H9 (cell line): ENCODE data around the gene PPP2R5B. TPM values are rescaled to one million over a fixed set of nuclear protein-coding genes. Genes with fewer than 3 reads are reported as not detected.
A peak's percentile ranks its signal among the peaks of the same experiment; 100 is the strongest.

Experiments used
- DNase-seq: peaks from one replicate; pipeline ENCODE4 v3.0.0-alpha.2; 2017
- H2AFZ ChIP-seq: one replicate; pipeline ENCODE4 v1.6.1; 2013; ENCODE audit warnings: mild to moderate bottlenecking, low read length, control low read depth, moderate library complexity
- H2AK5ac ChIP-seq: 2 replicates; pipeline ENCODE4 v1.6.1; 2013; ENCODE audit warnings: low read length, control low read depth, mixed read lengths; ENCODE audit not compliant: insufficient read length
- H2BK120ac ChIP-seq: one replicate; pipeline ENCODE4 v1.6.1; 2013; ENCODE audit warnings: low read depth, mild to moderate bottlenecking, low read length, control low read depth, inconsistent platforms; ENCODE audit not compliant: poor library complexity, severe bottlenecking
- H2BK12ac ChIP-seq: 2 replicates; pipeline ENCODE4 v1.6.1; 2013; ENCODE audit warnings: low read length, control low read depth, mixed read lengths, low read depth; ENCODE audit not compliant: insufficient read length
- H2BK15ac ChIP-seq: 2 replicates; pipeline ENCODE4 v1.6.1; 2013; ENCODE audit warnings: low read depth, low read length, control low read depth
- H2BK20ac ChIP-seq: one replicate; pipeline ENCODE4 v1.6.1; 2013; ENCODE audit warnings: low read depth, mild to moderate bottlenecking, low read length, control low read depth, inconsistent platforms; ENCODE audit not compliant: poor library complexity, severe bottlenecking
- H2BK5ac ChIP-seq: 2 replicates; pipeline ENCODE4 v1.6.1; 2013; ENCODE audit warnings: low read length, control low read depth, mixed read lengths; ENCODE audit not compliant: insufficient read length
- H3K14ac ChIP-seq: 2 replicates; pipeline ENCODE4 v1.6.1; 2013; ENCODE audit warnings: low read length, control low read depth; ENCODE audit not compliant: insufficient read depth
- H3K18ac ChIP-seq: 2 replicates; pipeline ENCODE4 v1.6.1; 2013; ENCODE audit warnings: low read depth, mild to moderate bottlenecking, mixed read lengths, low read length, control low read depth; ENCODE audit not compliant: insufficient read length
- H3K23ac ChIP-seq: 2 replicates; pipeline ENCODE4 v1.6.1; 2013; ENCODE audit warnings: low read length, control low read depth, mixed read lengths, low read depth; ENCODE audit not compliant: insufficient read length
- H3K23me2 ChIP-seq: 2 replicates; pipeline ENCODE4 v1.6.1; 2013; ENCODE audit warnings: low read depth, mild to moderate bottlenecking, mixed read lengths, low read length, control low read depth; ENCODE audit not compliant: insufficient read length, poor library complexity, severe bottlenecking
- H3K27ac ChIP-seq: 2 replicates; pipeline ENCODE4 v1.5.1; 2013; ENCODE audit warnings: low read length, control low read depth, mixed read lengths, low read depth; ENCODE audit not compliant: insufficient read length
- H3K27me3 ChIP-seq: 2 replicates; pipeline ENCODE4 v1.6.1; 2013; ENCODE audit warnings: low read length, control low read depth, inconsistent platforms; ENCODE audit not compliant: insufficient read depth
- H3K4ac ChIP-seq: 2 replicates; pipeline ENCODE4 v1.6.1; 2013; ENCODE audit warnings: low read depth, mild to moderate bottlenecking, control low read depth, inconsistent platforms, low read length, moderate library complexity
- H3K4me1 ChIP-seq: 2 replicates; pipeline ENCODE4 v1.6.1; 2013; ENCODE audit warnings: low read length, control low read depth, inconsistent platforms; ENCODE audit not compliant: insufficient read depth
- H3K4me2 ChIP-seq: 2 replicates; pipeline ENCODE4 v1.6.1; 2013; ENCODE audit warnings: low read length, control low read depth, mixed read lengths; ENCODE audit not compliant: insufficient read length, insufficient read depth
- H3K56ac ChIP-seq: 2 replicates; pipeline ENCODE4 v1.6.1; 2013; ENCODE audit warnings: low read depth, mild to moderate bottlenecking, mixed read lengths, low read length, control low read depth; ENCODE audit not compliant: insufficient read length
- H3K79me1 ChIP-seq: 2 replicates; pipeline ENCODE4 v1.6.1; 2013; ENCODE audit warnings: low read depth, mild to moderate bottlenecking, moderate library complexity, low read length, control low read depth, inconsistent platforms; ENCODE audit not compliant: insufficient read depth, poor library complexity, severe bottlenecking
- H3K79me2 ChIP-seq: 2 replicates; pipeline ENCODE4 v1.6.1; 2013; ENCODE audit warnings: low read length, control low read depth, inconsistent platforms; ENCODE audit not compliant: insufficient read depth
- H3K9ac ChIP-seq: 2 replicates; pipeline ENCODE4 v1.6.1; 2013; ENCODE audit warnings: low read length, control low read depth, mixed read lengths; ENCODE audit not compliant: insufficient read length; ENCODE audit errors: extremely low read depth
- H3K9me3 ChIP-seq: one replicate; pipeline ENCODE4 v1.6.1; 2013; ENCODE audit warnings: low read depth, low read length, inconsistent platforms; ENCODE audit not compliant: control insufficient read depth
- H3T11ph ChIP-seq: one replicate; pipeline ENCODE4 v1.6.1; 2013; ENCODE audit warnings: mild to moderate bottlenecking, low read length, control low read depth, inconsistent platforms
- H4K20me1 ChIP-seq: one replicate; pipeline ENCODE4 v1.6.1; 2013; ENCODE audit not compliant: control insufficient read depth, insufficient read length, insufficient read depth
- H4K5ac ChIP-seq: 2 replicates; pipeline ENCODE4 v1.6.1; 2013; ENCODE audit warnings: low read depth, mild to moderate bottlenecking, mixed read lengths, low read length, control low read depth; ENCODE audit not compliant: insufficient read length
- H4K8ac ChIP-seq: replicated peaks from 2 replicates; pipeline ENCODE4 v1.6.1; 2013; ENCODE audit warnings: low read length, control low read depth, mixed read lengths, low read depth; ENCODE audit not compliant: insufficient read length
- H4K91ac ChIP-seq: 2 replicates; pipeline ENCODE4 v1.6.1; 2013; ENCODE audit warnings: low read depth, mild to moderate bottlenecking, moderate library complexity, mixed read lengths, low read length, control low read depth; ENCODE audit not compliant: insufficient read length
- H3K27ac Mint-ChIP-seq, 3 experiments: 2 replicates in 2 of 3; 3 replicates in 1 of 3; pipeline ENCODE4 v1.8.0; 2020 to 2021; ENCODE audit warnings: mixed read lengths in 3 of 3, mild to moderate bottlenecking in 1 of 3, moderate library complexity in 1 of 3
- H3K27me3 Mint-ChIP-seq: 2 replicates; pipeline ENCODE4 v1.8.0; 2021; ENCODE audit warnings: low read depth, mild to moderate bottlenecking, moderate library complexity, mixed read lengths
- H3K36me3 Mint-ChIP-seq, 3 experiments: 2 replicates in 2 of 3; 3 replicates in 1 of 3; pipeline ENCODE4 v1.8.0; 2020 to 2021; ENCODE audit warnings: low read depth in 3 of 3, mixed read lengths in 3 of 3; ENCODE audit not compliant: insufficient read depth in 1 of 3
- H3K4me1 Mint-ChIP-seq, 2 experiments: 2 replicates each; pipeline ENCODE4 v1.8.0; 2020; ENCODE audit warnings: mixed read lengths in 2 of 2
- H3K4me3 Mint-ChIP-seq, 2 experiments: 2 replicates in 1 of 2; 3 replicates in 1 of 2; pipeline ENCODE4 v1.8.0; 2020 to 2021; ENCODE audit warnings: mild to moderate bottlenecking in 2 of 2, mixed read lengths in 2 of 2, moderate library complexity in 1 of 2
- H3K9me3 Mint-ChIP-seq, 2 experiments: 2 replicates in 1 of 2; 3 replicates in 1 of 2; pipeline ENCODE4 v1.8.0; 2020; ENCODE audit warnings: mild to moderate bottlenecking in 2 of 2, mixed read lengths in 2 of 2, moderate library complexity in 1 of 2
- CTCF ChIP-seq: fragments of 200-600 bp; sonication (generic); conservative IDR thresholded peaks from 3 replicates; pipeline ENCODE4 v1.8.0; 2021; ENCODE audit warnings: antibody characterized with exemption, mild to moderate bottlenecking
- WGBS: extraction: QIAGEN DNeasy Blood & Tissue Kit; methylation state at CpG from one replicate; pipeline ENCODE4 v1.1.7; 2013; ENCODE audit warnings: missing lambda C conversion rate, low lambda C conversion rate, mixed read lengths; ENCODE audit not compliant: insufficient read length; ENCODE audit errors: extremely low coverage; 5-methylcytosine and 5-hydroxymethylcytosine counted together
- total RNA-seq: library from RNA; stranded (reverse); gene quantifications from 2 replicates; pipeline ENCODE4 v1.2.1, GENCODE V29; 2021

PPP2R5B gene
- total RNA-seq, 1 experiment from 2014 or later: 6.3 TPM

GRCh38 chr11:64934682-64935358 lies 10.3 kb downstream of the PPP2R5B start:
- no peaks in the 10 kb centered on the region for H3K9me3 Mint-ChIP-seq

More at GRCh38 chr11:64934682-64935358, 10.3 kb downstream of the PPP2R5B start:
- no peak overlapping the region for H2BK12ac ChIP-seq
- no peak overlapping the region for H3K4me2 ChIP-seq
- H3K27me3 Mint-ChIP-seq: peaks cover 9% of the 10 kb centered on the region
- no peak overlapping the region for H3K14ac ChIP-seq
- H2BK120ac ChIP-seq: no peak overlapping the region
- no peak overlapping the region for H2BK20ac ChIP-seq
- H2AK5ac ChIP-seq: no peak overlapping the region
- peaks cover 7% of the 10 kb centered on the region; the same call in 1 of the 2 replicates for H3K4me1 ChIP-seq
- H3K27ac Mint-ChIP-seq: no peak overlapping the region; a peak in 1 of 7 replicates
- H3K23ac ChIP-seq: no peak overlapping the region
- WGBS: no CpG with 5 or more reads among the region's 27 CpGs
- TF ChIP-seq CTCF: no peak
- H3K27ac ChIP-seq: no peak overlapping the region
- no peak overlapping the region for H3K9ac ChIP-seq
- no peak overlapping the region for H2AFZ ChIP-seq
- H3K4me3 Mint-ChIP-seq: 0 out of 5 replicates have a peak overlapping the region, but pooled peaks of 1 of the 2 experiments have one; percentile 42
- H3K4ac ChIP-seq: no peak overlapping the region
- H4K20me1 ChIP-seq: no peaks in the 10 kb centered on the region
- no peak overlapping the region for H4K91ac ChIP-seq
- H4K5ac ChIP-seq: no peak overlapping the region
- H3K23me2 ChIP-seq: peaks cover 4% of the 10 kb centered on the region
- no peaks in the 10 kb centered on the region for H3K79me1 ChIP-seq
- no peak overlapping the region for H4K8ac ChIP-seq
- no peak overlapping the region for H3T11ph ChIP-seq
- H3K79me2 ChIP-seq: no peaks in the 10 kb centered on the region
- no peaks in the 10 kb centered on the region for H3K27me3 ChIP-seq
- DNase-seq: peak; percentile 41
- H3K18ac ChIP-seq: no peak overlapping the region
- H2BK5ac ChIP-seq: no peak overlapping the region
- no peak overlapping the region for H2BK15ac ChIP-seq
- peaks cover 0 to 4% (median 0%) of the 10 kb centered on the region in 3 experiments; a peak in 2 of 7 replicates for H3K36me3 Mint-ChIP-seq
- peaks cover 21 to 51% of the 10 kb centered on the region in 2 experiments for H3K4me1 Mint-ChIP-seq
- H3K56ac ChIP-seq: no peak overlapping the region
- no peaks in the 10 kb centered on the region for H3K9me3 ChIP-seq
